HL-60 (cell line): ENCODE results near the gene PRAME.

Experiments used
- DNase-seq, 2 experiments: peaks; one replicate each; pipeline ENCODE4 v3.0.0-alpha.2; 2010 to 2020; ENCODE audit warnings: low read depth in 1 of 2, low spot score in 1 of 2
- H3K27ac ChIP-seq: fragments of 250-450 bp; sonication (Bioruptor Pico); replicated peaks from 2 replicates; pipeline ENCODE4 v1.5.1; 2020; ENCODE audit warnings: mild to moderate bottlenecking, moderate library complexity
- H3K27me3 ChIP-seq: fragments of 250-450 bp; sonication (Bioruptor Pico); 2 replicates; pipeline ENCODE4 v1.5.1; 2021; ENCODE audit warnings: mild to moderate bottlenecking, moderate library complexity; ENCODE audit not compliant: insufficient read depth, poor library complexity, severe bottlenecking
- H3K4me3 ChIP-seq: replicated peaks from 2 replicates; pipeline ENCODE4 v1.5.1; 2011; ENCODE audit warnings: mild to moderate bottlenecking, control low read depth, low read length; ENCODE audit not compliant: insufficient read depth
- CTCF ChIP-seq: IDR thresholded peaks from one replicate; pipeline ENCODE4 v1.5.1; 2011; ENCODE audit warnings: low read length, control low read depth, inconsistent platforms; ENCODE audit not compliant: insufficient read depth
- GABPA ChIP-seq: IDR thresholded peaks from 2 replicates; pipeline ENCODE4 v1.6.1; 2012; ENCODE audit warnings: low read depth
- POLR2AphosphoS5 ChIP-seq: IDR thresholded peaks from 2 replicates; pipeline ENCODE4 v1.6.1; 2012; ENCODE audit warnings: low read depth
- REST ChIP-seq: IDR thresholded peaks from 2 replicates; pipeline ENCODE4 v1.6.1; 2012; ENCODE audit warnings: low read depth; ENCODE audit not compliant: insufficient replicate concordance
- SPI1 ChIP-seq: IDR thresholded peaks from 2 replicates; pipeline ENCODE4 v1.6.1; 2012; ENCODE audit warnings: low read depth, mild to moderate bottlenecking, borderline replicate concordance

The PRAME gene

GRCh38 chr22:22520020-22520656, 38.9 kb downstream of the PRAME start, which contains the start of gene ZNF280A:
Gene ZNF280A, minus strand, starts transcription at chr22:22520270. Its CDS starts 4,640 bp downstream, at chr22:22515630.
- Histone ChIP-seq H3K4me3 (no peak within 1 kb of the TSS), H3K27ac (no peak within 1 kb of the TSS), H3K27me3 (no peaks in the 10 kb centered on the region)
- TF ChIP-seq CTCF (no peak), REST (no peak), POLR2AphosphoS5 (no peak), GABPA (no peak)
- DNase-seq = no peak

GRCh38 chr22:22519591-22519990, 39.5 kb downstream of the PRAME start:
- H3K27me3 ChIP-seq = no peaks in the 10 kb centered on the region
- H3K4me3 ChIP-seq = no peak overlapping the region
- DNase-seq = no peak
- no peak overlapping the region for H3K27ac ChIP-seq
- TF ChIP-seq SPI1 = no peak
- TF ChIP-seq GABPA = no peak
- no peak for TF ChIP-seq POLR2AphosphoS5
- TF ChIP-seq REST = no peak
- TF ChIP-seq CTCF = no peak

GRCh38 chr22:22516992-22517391, 42.1 kb downstream of the PRAME start:
- Histone ChIP-seq H3K4me3 (no peak overlapping the region), H3K27me3 (no peaks in the 10 kb centered on the region), H3K27ac (no peak overlapping the region)
- no peak for DNase-seq
- no peak for TF ChIP-seq GABPA
- TF ChIP-seq CTCF = no peak
- TF ChIP-seq SPI1 = no peak
- no peak for TF ChIP-seq POLR2AphosphoS5
- no peak for TF ChIP-seq REST
